HepG2 (cell line): ENCODE measurements around the gene CCDC74A. TPM values are rescaled to one million over a fixed set of nuclear protein-coding genes. Genes with fewer than 3 reads are reported as not detected.

Experiments used
- ATAC-seq: fragments of 200-7000 bp; cut with Tn5 transposase; 3 replicates; pipeline ENCODE4 v1.9.1; 2020; ENCODE audit warnings: mild to moderate bottlenecking, moderate library complexity
- BruUV-seq: library from RNA; stranded (reverse); fragments of 400-500 nt; replicated peaks from 2 replicates; lab custom pipeline; 2021; lab: Mats Ljungman, UMichigan
- CTCF ChIA-PET: fragments of 300-600 bp; formaldehyde crosslinking; extraction: SDS; loops from one replicate; lab custom pipeline; 2021; ENCODE audit warnings: low total read pairs, inconsistent platforms, low intra/inter-chr PET ratio; lab: Yijun Ruan, JAX
- POLR2A ChIA-PET: fragments of 350-600 bp; sonication (Branson Sonifier 250); formaldehyde crosslinking; loops from one replicate; lab custom pipeline; 2020; ENCODE audit warnings: antibody characterized with exemption, inconsistent platforms; lab: Yijun Ruan, JAX
- DNase-seq: peaks from one replicate; pipeline ENCODE4 v3.0.0-alpha.2; 2015; ENCODE audit warnings: low spot score
- FAIRE-seq: peaks from 3 replicates; lab custom pipeline; 2011; peaks lifted over from hg19 to GRCh38; lab: Jason Lieb, UNC
- H2AFZ ChIP-seq: one replicate; pipeline ENCODE4 v1.6.1; 2011; ENCODE audit warnings: low read length, inconsistent platforms
- H3K27ac ChIP-seq: fragments of 300-600 bp; 3 replicates; pipeline ENCODE4 v1.8.0; 2011; ENCODE audit warnings: mixed run types, mild to moderate bottlenecking, mixed read lengths, low read length, inconsistent platforms; ENCODE audit not compliant: insufficient read depth; ENCODE audit errors: extremely low read length
- H3K27me3 ChIP-seq, 2 experiments: fragments of 200-600 bp in 1 of 2; 2 replicates in 1 of 2; 3 replicates in 1 of 2; pipeline versions ENCODE4 v1.6.0 to v1.8.0; 2011; ENCODE audit warnings: low read length in 2 of 2, mild to moderate bottlenecking in 2 of 2, moderate library complexity in 2 of 2, inconsistent platforms in 1 of 2; ENCODE audit not compliant: insufficient read depth in 2 of 2, control insufficient read depth in 1 of 2
- H3K36me3 ChIP-seq, 2 experiments: fragments of 200-600 bp in 1 of 2; replicated peaks in 1 of 2; 2 replicates in 1 of 2; 3 replicates in 1 of 2; pipeline versions ENCODE4 v1.5.1 to v1.8.0; 2011; ENCODE audit warnings: low read length in 2 of 2, inconsistent platforms in 1 of 2; ENCODE audit not compliant: insufficient read depth in 2 of 2, control insufficient read depth in 1 of 2
- H3K4me1 ChIP-seq: 2 replicates; pipeline ENCODE4 v1.5.1; 2012; ENCODE audit warnings: low read length, inconsistent platforms; ENCODE audit not compliant: insufficient read depth
- H3K4me2 ChIP-seq: 2 replicates; pipeline ENCODE4 v1.6.0; 2011; ENCODE audit warnings: low read depth, low read length, inconsistent platforms
- H3K4me3 ChIP-seq, 3 experiments: fragments of 200-600 bp in 1 of 3; sonication (generic), shearing (Covaris generic) in 1 of 3; replicated peaks in 1 of 3; 2 replicates each; pipeline ENCODE4 v1.5.1; 2011 to 2016; ENCODE audit warnings: low read length in 3 of 3, inconsistent platforms in 2 of 3, low read depth in 2 of 3, mild to moderate bottlenecking in 2 of 3, control low read depth in 1 of 3, mixed read lengths in 1 of 3; ENCODE audit not compliant: insufficient read depth in 1 of 3
- H3K79me2 ChIP-seq: one replicate; pipeline ENCODE4 v1.6.1; 2011; ENCODE audit warnings: low read length, inconsistent platforms; ENCODE audit not compliant: insufficient read depth
- H3K9ac ChIP-seq: 2 replicates; pipeline ENCODE4 v1.6.0; 2011; ENCODE audit warnings: mild to moderate bottlenecking, low read depth, low read length, inconsistent platforms; ENCODE audit not compliant: insufficient read depth
- H3K9me3 ChIP-seq: 2 replicates; pipeline ENCODE4 v1.5.1; 2012; ENCODE audit warnings: mild to moderate bottlenecking, low read length
- H4K20me1 ChIP-seq: 2 replicates; pipeline ENCODE4 v1.6.0; 2011; ENCODE audit warnings: inconsistent platforms, mild to moderate bottlenecking, low read length, moderate library complexity; ENCODE audit not compliant: insufficient read depth
- ATF7-NPFF ChIP-seq: sonication (generic); formaldehyde crosslinking; IDR thresholded peaks from 2 replicates; pipeline ENCODE4 v1.8.1; 2023; ENCODE audit warnings: mild to moderate bottlenecking, low read depth, missing genetic modification reagents, moderate library complexity
- BRD4 ChIP-seq: sonication (generic); formaldehyde crosslinking; IDR thresholded peaks from 2 replicates; pipeline ENCODE4 v1.4.0; 2020; ENCODE audit warnings: missing genetic modification reagents
- CCDC6 ChIP-seq: sonication (generic); formaldehyde crosslinking; IDR thresholded peaks from 2 replicates; pipeline ENCODE4 v1.8.1; 2022; ENCODE audit warnings: mild to moderate bottlenecking, missing genetic modification reagents, moderate library complexity
- DNMT3B ChIP-seq: conservative IDR thresholded peaks from 2 replicates; pipeline ENCODE4 v1.6.1; 2016; ENCODE audit warnings: missing biosample characterization, control low read depth
- JUND ChIP-seq: sonication (generic); formaldehyde crosslinking; IDR thresholded peaks from 2 replicates; pipeline ENCODE4 v1.8.0; 2022; ENCODE audit warnings: mild to moderate bottlenecking, missing genetic modification reagents
- POLR2G ChIP-seq: fragments of 200-400 bp; formaldehyde crosslinking; IDR thresholded peaks from 2 replicates; pipeline ENCODE4 v1.6.1; 2018; ENCODE audit warnings: mild to moderate bottlenecking, low read depth, low read length, moderate library complexity
- RXRA ChIP-seq: sonication (generic); formaldehyde crosslinking; IDR thresholded peaks from 2 replicates; pipeline ENCODE4 v1.5.1; 2020; ENCODE audit warnings: missing genetic modification reagents
- SMC3 ChIP-seq: IDR thresholded peaks from 2 replicates; pipeline ENCODE4 v1.6.1; 2011; ENCODE audit warnings: low read length, improper control_type of control experiment
- TFE3 ChIP-seq: IDR thresholded peaks from 2 replicates; pipeline ENCODE4 v1.6.1; 2016
- TSC22D2 ChIP-seq: sonication (generic); formaldehyde crosslinking; IDR thresholded peaks from 2 replicates; pipeline ENCODE4 v1.5.1; 2020; ENCODE audit warnings: missing genetic modification reagents, mild to moderate bottlenecking, borderline replicate concordance
- ZNF20 ChIP-seq: sonication (generic); formaldehyde crosslinking; IDR thresholded peaks from 2 replicates; pipeline ENCODE4 v1.4.0; 2020; ENCODE audit warnings: mild to moderate bottlenecking, moderate library complexity, missing genetic modification reagents
- ZNF318 ChIP-seq: sonication (generic); formaldehyde crosslinking; IDR thresholded peaks from 2 replicates; pipeline ENCODE4 v1.4.0; 2020; ENCODE audit warnings: mild to moderate bottlenecking, missing genetic modification reagents
- ZNF329 ChIP-seq: sonication (generic); formaldehyde crosslinking; IDR thresholded peaks from 2 replicates; pipeline ENCODE4 v1.9.0; 2021; ENCODE audit warnings: low read depth, mild to moderate bottlenecking, missing genetic modification reagents
- ZNF501 ChIP-seq: sonication (generic); formaldehyde crosslinking; IDR thresholded peaks from 2 replicates; pipeline ENCODE4 v1.5.1; 2020; ENCODE audit warnings: mild to moderate bottlenecking, moderate library complexity, missing genetic modification reagents
- ZNF75D ChIP-seq: sonication (generic); formaldehyde crosslinking; IDR thresholded peaks from 2 replicates; pipeline ENCODE4 v1.8.1; 2023; ENCODE audit warnings: missing genetic modification reagents, mild to moderate bottlenecking, borderline replicate concordance
- WGBS: methylation state at CpG from one replicate; pipeline ENCODE4 v1.1.6; 2017; ENCODE audit warnings: low lambda C conversion rate; 5-methylcytosine and 5-hydroxymethylcytosine counted together
- in situ Hi-C: cut with HindIII; loops from 2 replicates; pipeline ENCODE4 v1.10.0; 2017; ENCODE audit warnings: low pct_unique_long_range_greater_than_20kb; ENCODE audit not compliant: extremely low pct_ligation_motif_present
- intact Hi-C: fragments of 100-400 bp; cut with micrococcal nuclease; formaldehyde crosslinking; loops from one replicate; pipeline ENCODE4 v1.10.0; 2022; ENCODE audit not compliant: unreplicated experiment
- polyA plus RNA-seq, 8 experiments: library from polyadenylated mRNA; depleted of rRNA in 3 of 8; stranded (reverse) in 7 of 8; unstranded in 1 of 8; fragments of >200 nt; fragmentation: Illumina TruSeq in 4 of 8; extraction: Trizol in 4 of 8; gene quantifications; 2 replicates each; pipeline versions ENCODE4 v1.2.1 to v1.2.3, GENCODE V29; 2011 to 2016; ENCODE audit warnings: low read depth in 4 of 8, missing spikeins in 1 of 8, mixed read lengths in 1 of 8; ENCODE audit not compliant: insufficient read depth in 1 of 8
- total RNA-seq, 5 experiments: library from RNA; depleted of rRNA; stranded (reverse); fragments of >200 nt; fragmentation: Illumina TruSeq; extraction: Trizol; gene quantifications; 2 replicates each; pipeline ENCODE4 v1.2.3, GENCODE V29; 2016; ENCODE audit warnings: low read depth in 1 of 5

CCDC74A gene
- total and polyA plus RNA-seq, 2 of the 13 experiments (the other 11 are each of a cell fraction or from before 2014, with no cell fraction given): 0.15 to 0.17 TPM

- Histone ChIP-seq H3K4me2 (no peak overlapping the region), H4K20me1 (no peaks in the 10 kb centered on the region), H3K79me2 (no peaks in the 10 kb centered on the region), H3K9ac (no peak overlapping the region), H3K4me1 (no peaks in the 10 kb centered on the region), H3K9me3 (no peaks in the 10 kb centered on the region), H3K36me3 (no peaks in the 10 kb centered on the region), H3K4me3 (no peak overlapping the region), H2AFZ (no peak overlapping the region), H3K27me3 (peaks cover 0 to 3% of the 10 kb centered on the region in 2 experiments; a peak in 1 of 5 replicates), H3K27ac (no peak overlapping the region)
- intact Hi-C loops (no loop called here), in situ Hi-C loops (no loop called here)
- ChIA-PET CTCF (no interaction called here), POLR2A (no interaction called here)
- FAIRE-seq (no peak), DNase-seq (no peak), ATAC-seq (no peak)
- no TSS peak for BruUV-seq
- WGBS: 8% methylated on average over 2 of the region's 4 CpGs
- TF ChIP-seq RXRA (CRISPR knock-in tag): no peak
- TF ChIP-seq ZNF318 (CRISPR knock-in tag): no peak
- no peak for TF ChIP-seq ZNF329 (CRISPR knock-in tag)
- no peak for TF ChIP-seq SMC3
- TF ChIP-seq DNMT3B: no peak
- TF ChIP-seq ZNF20 (CRISPR knock-in tag): no peak
- no peak for TF ChIP-seq CCDC6
- no peak for TF ChIP-seq POLR2G
- no peak for TF ChIP-seq ZNF501 (CRISPR knock-in tag)
- no peak for TF ChIP-seq ZNF75D (CRISPR knock-in tag)
- TF ChIP-seq ATF7-NPFF: no peak
- no peak for TF ChIP-seq TSC22D2 (CRISPR knock-in tag)
- TF ChIP-seq BRD4 (CRISPR knock-in tag): no peak
- no peak for TF ChIP-seq JUND (CRISPR knock-in tag)
- no peak for TF ChIP-seq TFE3 (CRISPR knock-in tag)
Measured at GRCh38 chr2:131535526-131535925, 7.8 kb downstream of the CCDC74A start.
